HG02642 (cell line): ENCODE data around the gene LRP5.
"Not testable (repeated sequence)": the region's sequence is repeated elsewhere in the genome, so short reads cannot be mapped to it uniquely, and the experiment has no call there.

Experiments
- ATAC-seq: cut with Tn5 transposase; IDR thresholded peaks from one replicate; pipeline ENCODE4 v1.9.1; 2021; ENCODE audit warnings: mild to moderate bottlenecking; ENCODE audit not compliant: unreplicated experiment, poor library complexity

The LRP5 gene

GRCh38 chr11:68381716-68382115 is 69.3 kb downstream of the LRP5 start:
- ATAC-seq, result no peak

- no peak for ATAC-seq
These were observed 70.1 kb downstream of the LRP5 start for GRCh38 chr11:68382358-68382998.

DNA sequence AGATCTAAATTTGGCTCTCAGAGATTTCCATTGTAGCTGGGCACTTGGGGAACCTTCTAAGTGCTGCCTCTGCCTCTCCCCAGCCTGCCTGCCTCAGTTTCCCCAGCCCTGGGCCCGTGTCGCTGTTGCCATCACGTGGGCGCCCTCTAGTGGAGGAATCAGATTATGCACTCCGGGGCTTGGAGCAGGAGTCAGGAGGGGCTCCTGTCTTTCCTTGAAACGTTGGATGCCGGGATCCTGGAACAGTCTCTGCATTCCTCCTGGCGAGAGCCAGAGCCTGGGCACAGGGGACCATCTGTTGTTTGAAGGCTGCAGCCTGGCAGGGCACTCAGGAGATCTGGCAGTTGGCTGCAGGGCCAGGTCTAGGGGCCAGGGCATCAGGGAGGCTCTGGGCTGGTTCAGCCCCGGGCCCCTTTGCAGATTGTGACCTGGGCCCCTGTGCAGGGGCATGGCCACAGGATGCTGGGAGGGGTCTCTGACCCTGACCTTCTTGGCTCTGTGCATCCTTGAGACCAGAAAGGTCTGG is 71.6 kb downstream of the LRP5 start:
- ATAC-seq, result no peak

GRCh38 chr11:68384530-68385081 is 72.2 kb downstream of the LRP5 start:
- no peak for ATAC-seq

- ATAC-seq, result no peak
These were observed 72.7 kb downstream of the LRP5 start for GRCh38 chr11:68385128-68385527.

GRCh38 chr11:68386331-68386978 is 74.1 kb downstream of the LRP5 start:
- ATAC-seq, result no peak

DNA sequence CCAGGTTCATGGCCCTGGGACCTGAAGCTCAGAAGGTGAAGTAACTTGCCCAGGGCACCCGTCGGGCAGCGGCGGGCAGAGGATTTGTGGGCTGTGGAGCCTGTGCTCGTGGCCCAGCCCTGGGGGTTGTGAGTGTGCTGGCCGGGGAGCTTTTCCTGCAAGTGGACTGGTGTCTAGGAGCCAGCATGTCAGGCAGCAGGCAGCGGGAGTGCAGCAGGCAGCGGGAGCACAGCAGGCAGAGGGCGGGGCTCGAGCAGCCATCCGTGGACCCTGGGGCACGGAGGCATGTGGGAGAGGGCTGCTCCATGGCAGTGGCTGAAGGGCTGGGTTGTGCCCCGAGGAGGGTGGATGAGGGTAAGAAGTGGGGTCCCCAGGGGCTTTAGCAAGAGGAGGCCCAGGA is 75.4 kb downstream of the LRP5 start:
- ATAC-seq, result no peak

DNA sequence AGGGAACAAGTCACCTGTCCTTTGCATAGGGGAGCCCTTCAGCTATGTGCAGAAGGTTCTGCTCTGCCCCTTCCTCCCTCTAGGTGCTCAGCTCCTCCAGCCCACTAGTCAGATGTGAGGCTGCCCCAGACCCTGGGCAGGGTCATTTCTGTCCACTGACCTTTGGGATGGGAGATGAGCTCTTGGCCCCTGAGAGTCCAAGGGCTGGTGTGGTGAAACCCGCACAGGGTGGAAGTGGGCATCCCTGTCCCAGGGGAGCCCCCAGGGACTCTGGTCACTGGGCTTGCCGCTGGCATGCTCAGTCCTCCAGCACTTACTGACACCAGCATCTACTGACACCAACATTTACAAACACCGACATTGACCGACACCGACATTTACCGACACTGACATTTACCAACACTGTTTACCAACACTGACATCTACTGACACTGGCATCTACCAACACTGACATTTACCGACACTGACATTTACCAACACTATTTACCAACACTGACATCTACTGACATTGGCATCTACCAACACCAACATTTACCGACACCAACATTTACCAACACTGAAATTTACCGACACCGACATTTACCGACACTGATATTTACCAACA is 76.3 kb downstream of the LRP5 start:
- ATAC-seq, result no peak

DNA sequence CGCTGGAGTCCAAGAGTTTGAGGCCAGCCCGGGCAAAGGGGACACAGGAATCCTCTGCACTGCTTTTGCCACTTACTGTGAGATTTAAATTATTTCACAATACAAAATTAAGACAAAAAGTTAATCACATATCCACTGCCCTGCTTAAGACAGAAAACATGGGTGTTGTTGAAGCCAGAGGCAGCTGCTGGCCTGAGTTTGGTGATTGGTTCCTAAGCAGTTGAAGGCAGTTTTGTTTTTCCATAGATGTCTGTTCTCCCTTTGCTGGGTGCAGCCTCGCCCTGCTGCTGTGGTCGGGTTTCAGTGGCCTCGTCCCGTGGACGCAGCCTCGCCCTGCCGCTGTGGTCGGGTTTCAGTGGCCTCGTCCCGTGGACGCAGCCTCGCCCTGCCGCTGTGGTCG is 77.9 kb downstream of the LRP5 start:
- ATAC-seq, result no peak

DNA sequence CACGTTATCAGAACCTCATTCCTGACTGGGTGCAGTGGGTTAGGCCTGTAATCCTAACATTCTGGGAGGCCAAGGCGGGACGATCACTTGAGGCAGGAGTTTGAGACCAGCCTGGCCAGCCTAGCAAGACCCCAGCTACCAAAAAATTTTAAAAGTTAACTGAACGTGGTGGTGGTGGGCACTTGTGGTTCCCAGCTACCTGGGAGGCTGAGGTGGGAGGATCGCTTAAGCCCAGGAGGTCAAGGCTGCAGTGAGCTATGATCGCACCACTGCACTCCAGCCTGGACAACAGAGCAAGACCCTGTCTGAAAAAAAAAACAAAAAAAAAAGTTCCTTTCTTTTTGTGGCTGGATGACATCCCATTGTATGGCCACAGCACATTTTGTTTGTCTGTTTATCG is 80.4 kb downstream of the LRP5 start:
- ATAC-seq, result no peak

- no peak for ATAC-seq
These were observed 84.1 kb downstream of the LRP5 start for GRCh38 chr11:68396516-68396915.

- no peak for ATAC-seq
These were observed 84.9 kb downstream of the LRP5 start for GRCh38 chr11:68397256-68397655.

DNA sequence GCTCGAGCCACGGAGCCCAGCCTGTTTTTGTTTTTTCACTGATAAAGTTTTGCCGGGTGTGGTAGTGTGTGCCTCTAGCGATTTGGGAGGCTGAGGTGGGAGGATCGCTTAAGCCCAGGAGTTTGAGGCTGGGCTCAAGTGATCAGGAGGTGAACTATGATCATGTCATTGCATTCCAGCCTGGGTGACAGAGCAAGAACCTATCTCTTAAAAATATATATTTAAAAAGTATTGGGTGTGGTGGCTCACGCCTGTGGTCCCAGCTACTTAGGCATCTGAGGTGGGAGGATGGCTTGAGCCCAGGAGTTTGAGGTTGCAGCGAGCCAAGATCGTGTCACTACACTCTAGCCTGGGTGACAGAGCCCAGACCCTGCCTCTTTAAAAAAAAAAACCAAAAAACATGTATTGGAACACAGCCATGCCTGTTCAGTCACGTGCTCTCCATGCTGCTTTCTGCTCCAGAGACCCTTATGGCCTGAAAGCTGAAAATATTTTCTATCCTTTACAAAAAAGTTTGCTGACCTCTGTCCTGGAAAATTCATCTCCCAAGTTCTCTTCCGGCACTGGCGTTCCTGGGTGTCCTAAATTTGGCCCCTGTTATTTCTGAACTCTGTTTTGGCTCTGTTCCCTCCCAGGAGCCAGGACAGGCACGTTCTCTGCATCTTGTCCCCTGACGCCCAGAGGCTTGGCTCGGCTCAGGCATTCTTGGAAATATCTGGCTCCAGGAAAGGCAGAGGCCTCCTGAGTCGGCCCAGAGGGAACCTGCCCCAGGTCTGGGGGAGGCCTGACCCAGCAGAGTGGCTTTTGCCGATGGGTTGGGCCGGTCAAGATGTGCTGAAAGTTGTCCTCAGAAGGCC is 86.8 kb downstream of the LRP5 start:
- no peak for ATAC-seq

- ATAC-seq, result no peak
These were observed 87.5 kb downstream of the LRP5 start for GRCh38 chr11:68399916-68400315.

DNA sequence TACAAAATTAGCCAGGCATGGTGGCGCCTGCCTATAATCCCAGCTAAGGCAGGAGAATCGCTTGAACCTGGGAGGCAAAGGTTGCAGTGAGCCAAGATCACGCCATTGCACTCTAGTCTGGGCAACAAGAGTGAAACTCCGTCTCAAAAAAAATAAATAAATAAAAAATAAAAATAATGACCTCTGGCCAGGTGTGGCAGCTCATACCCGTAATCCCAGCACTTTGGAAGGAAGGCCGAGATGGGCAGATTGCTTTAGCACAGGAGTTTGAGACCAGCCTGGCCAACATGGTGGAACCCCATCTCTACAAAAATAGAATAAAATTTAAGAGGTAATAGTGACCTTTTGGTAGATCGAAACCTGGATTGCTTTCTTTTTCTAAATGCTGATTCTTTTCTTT is 88.2 kb downstream of the LRP5 start:
- ATAC-seq, result not testable (repeated sequence)

DNA sequence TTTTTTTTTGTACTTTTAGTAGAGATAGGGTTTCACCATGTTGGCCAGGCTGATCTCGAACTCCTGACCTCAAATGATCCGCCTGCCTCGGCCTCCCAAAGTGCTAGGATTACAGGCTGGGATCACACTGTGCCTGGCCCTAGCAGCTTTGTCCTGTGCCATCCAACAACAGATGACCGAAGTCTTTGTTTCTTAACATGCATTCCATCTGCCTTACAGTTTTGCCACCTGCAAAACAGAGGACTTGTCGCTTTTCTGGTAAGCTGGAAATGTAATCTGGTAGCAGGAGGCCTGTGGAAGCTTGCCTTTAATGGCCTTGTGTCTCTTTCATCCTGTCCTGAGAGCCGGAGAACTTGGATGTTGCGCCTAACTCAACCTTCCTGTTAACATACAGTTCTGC is 89.5 kb downstream of the LRP5 start:
- no peak for ATAC-seq

DNA sequence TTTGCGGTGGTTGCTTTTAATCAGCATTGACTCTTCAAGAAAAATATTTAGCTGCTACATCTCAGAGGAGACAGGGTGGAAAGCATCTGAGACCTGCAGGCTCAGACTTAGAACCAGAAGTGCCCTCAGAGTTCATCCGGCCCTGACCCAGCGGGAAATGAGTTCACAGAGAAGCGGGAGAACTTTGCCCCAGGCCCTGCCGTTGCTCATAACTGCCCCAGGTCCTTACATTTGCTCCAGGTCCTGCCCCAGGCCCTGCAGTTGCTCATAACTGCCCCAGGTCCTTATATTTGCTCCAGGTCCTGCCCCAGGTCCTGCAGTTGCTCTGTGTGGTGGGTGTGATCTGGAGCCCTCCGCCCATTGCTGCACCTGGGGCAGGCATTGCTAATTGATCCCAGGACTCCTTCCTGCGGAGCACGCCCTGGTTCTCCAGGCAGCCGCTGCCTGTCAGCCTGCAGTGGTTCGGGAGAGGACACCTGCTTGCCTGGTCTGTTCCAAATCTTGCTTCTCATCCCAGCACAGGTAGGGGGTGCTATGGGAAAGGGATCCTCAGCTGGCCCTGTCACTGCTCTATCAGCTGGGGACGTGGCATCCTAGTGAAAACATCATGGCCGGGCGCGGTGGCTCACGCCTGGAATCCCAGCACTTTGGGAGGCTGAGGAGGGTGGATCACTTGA is 90.1 kb downstream of the LRP5 start:
- ATAC-seq, result no peak

DNA sequence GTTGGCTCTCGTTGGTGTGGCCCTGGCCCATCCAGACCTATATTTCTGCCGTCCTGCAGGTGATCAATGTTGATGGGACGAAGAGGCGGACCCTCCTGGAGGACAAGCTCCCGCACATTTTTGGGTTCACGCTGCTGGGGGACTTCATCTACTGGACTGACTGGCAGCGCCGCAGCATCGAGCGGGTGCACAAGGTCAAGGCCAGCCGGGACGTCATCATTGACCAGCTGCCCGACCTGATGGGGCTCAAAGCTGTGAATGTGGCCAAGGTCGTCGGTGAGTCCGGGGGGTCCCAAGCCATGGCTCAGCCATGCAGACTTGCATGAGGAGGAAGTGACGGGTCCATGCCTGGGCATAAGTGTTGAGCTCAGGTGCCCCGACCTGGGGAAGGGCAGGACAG is 91.0 kb downstream of the LRP5 start:
- no peak for ATAC-seq

DNA sequence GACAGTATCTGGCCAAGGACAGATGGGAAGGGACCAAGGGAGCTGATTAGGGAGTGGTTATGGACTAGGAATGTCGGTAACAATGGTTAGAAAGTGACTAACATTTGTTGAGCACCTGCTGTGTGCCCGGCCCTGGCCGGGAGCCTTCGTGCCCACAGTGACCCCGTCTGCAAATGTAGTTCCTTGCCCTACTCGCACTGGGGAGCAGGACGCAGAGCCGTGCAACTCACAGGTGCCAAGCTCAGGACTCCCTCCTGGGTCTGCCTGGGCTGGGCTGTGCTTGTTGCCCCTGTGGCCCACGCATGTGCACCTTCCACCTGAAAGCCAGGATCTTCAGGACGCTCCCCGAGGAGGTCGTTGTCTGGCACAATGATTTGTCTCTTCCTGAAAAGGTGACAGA is 91.4 kb downstream of the LRP5 start:
- ATAC-seq, result no peak
